ENCODE data around the gene SEMA4D.

The SEMA4D gene

DNA sequence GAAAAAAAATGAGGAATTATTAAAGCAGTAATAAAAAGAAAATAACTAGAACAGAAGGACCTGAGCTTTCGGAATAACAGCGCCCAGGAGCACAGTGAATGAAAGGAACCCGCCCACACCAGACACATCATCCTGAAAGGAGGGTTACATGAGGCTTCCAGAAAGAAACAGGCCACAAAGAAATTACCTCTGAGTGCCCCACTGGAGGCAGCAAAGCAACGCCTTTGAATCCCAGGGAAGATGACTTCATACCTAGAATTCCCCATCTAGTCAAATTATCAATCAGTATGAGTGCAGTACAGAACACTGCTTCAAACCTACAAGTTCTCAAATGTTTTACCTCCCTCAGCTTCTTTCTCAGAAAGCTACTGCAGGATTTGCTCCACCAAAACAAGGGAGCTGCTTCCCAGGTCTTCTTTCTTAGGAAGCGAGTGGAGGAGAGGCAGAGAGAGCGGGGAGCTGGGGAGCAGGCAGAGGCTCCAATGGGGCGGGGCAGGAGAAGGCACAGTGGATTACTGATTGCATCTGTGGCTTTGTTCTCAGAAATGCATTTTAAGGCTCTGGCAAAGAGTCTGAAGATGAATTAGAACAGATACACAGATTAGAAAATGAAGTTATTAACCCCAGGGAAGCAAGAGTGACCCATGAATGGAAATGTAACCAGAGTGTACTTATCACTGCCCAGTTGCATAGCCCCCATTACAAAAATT, 87.1 kb downstream of the SEMA4D start:
- DNase-seq (ENCODE audit: low read depth) = no peak

DNA sequence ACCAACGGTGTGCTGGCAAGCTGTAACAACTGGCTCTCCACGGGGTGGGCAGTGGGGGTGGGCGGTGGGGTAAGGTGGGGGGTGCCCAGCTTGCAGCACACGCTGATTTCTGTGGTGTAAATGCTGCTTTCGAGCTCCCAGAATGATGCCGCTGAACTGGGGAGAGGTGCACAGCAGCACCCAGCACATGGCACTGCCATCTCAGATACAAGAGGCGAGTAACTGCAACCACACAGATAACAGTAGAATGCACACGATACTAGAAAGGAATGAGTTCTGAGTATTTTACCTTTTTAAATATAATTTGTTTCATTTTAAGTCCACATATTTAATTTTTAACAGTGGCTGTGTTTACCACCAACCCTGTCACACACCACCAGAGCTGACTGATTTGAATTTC, 87.9 kb downstream of the SEMA4D start:
- no peak for DNase-seq (ENCODE audit: low read depth)

DNA sequence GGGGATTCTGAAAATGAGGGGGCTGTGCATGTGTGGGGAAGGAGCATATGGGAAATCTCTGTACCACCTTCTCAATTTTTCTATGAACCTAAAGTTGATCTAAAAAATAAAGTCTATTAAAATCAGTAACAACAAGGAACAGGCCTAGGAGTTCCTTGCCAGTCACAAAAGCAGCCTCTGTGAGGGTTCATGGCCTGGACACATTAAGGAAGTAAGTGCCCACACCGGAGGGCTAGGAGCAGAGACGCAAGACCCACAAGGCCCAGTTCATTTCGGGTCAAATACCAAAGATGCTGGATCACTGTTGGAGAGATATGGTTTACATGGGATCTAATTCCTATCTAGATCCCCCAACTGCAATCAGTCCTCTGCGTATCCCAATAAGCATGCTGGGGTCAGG, 88.4 kb downstream of the SEMA4D start:
- DNase-seq (ENCODE audit: low read depth) = no peak

DNA sequence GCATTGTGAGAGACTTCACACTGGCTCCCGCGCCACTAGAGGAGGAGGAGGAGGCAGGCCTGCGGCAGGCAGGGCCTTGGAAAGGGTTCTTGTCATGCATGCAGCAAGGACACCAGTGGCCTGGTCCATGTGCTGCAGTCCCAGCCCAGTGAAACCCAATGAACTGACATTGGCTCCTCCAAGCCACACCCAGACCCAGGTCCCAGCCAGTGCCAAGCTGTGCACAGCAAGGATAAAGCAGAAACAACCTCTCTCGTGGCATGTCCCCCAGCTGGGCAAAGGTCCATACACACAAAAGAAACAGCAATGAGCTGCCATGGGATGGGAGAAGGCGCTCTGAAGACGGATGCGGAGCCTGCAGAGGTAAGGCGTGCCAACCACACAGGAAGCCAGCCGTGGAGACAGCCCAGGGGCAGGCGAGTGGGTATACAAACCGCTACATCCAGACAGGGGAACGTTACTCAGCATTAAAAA, 89.2 kb downstream of the SEMA4D start:
- no peak for DNase-seq (ENCODE audit: low read depth)

DNA sequence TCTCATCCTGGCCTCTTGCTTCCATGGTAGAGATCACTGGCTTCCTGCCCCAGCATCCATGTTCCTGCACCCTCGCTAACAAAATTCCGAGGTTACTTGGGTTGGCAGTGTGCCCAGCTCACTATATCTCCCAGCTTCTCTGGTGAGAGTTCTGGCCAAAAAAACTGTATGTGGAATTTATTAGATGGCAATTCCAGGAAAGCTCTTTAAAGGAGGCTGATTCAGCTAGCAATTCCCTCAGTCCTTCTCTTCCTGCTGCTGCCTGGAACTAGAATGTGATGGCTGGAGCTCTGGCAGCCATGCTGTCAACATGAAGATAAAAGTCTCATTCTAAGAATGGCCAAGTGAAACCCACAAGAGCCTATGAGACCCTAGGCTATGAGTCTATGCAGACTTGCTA, 90.8 kb downstream of the SEMA4D start:
- no peak for DNase-seq (ENCODE audit: low read depth)

DNA sequence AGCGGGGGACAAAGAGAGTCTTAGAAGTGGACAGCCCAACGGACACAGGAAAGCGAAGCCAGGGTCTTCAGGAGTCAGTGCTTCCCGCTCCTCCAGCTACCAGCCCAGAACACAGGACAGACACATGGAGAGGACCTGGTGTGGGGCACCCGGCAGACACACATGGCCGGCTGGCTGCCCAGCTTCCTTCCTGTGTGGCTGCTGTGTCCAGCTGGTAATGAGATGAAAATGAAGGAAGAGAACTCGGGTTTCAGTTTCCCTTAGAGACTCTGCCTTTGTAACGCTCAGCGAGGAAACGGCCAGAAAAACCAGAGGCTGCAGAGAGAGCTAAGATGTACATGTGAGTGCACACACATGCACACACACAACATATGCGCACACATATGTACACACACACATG, 92.1 kb downstream of the SEMA4D start:
- DNase-seq (ENCODE audit: low read depth) = no peak

DNA sequence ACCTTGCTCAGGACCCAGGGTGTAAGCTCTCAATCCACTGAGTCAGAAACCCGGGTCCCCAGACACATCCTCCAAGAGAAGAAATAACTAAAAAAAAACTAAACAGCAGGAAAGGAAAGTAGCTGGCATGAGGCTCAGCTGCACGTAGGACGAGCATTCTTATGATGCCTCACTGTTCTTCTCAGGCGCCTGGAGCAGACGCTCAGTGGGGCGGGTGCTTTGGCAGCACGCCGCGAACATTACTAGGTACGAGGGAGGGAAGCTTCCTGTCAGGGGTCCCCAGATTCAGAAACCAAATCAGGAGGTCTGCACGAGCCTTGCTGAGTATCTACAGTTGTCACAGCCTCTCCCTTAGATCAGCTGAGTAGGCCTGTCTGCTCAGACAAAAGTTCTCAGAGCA, 93.8 kb downstream of the SEMA4D start:
- DNase-seq (ENCODE audit: low read depth) = no peak

DNA sequence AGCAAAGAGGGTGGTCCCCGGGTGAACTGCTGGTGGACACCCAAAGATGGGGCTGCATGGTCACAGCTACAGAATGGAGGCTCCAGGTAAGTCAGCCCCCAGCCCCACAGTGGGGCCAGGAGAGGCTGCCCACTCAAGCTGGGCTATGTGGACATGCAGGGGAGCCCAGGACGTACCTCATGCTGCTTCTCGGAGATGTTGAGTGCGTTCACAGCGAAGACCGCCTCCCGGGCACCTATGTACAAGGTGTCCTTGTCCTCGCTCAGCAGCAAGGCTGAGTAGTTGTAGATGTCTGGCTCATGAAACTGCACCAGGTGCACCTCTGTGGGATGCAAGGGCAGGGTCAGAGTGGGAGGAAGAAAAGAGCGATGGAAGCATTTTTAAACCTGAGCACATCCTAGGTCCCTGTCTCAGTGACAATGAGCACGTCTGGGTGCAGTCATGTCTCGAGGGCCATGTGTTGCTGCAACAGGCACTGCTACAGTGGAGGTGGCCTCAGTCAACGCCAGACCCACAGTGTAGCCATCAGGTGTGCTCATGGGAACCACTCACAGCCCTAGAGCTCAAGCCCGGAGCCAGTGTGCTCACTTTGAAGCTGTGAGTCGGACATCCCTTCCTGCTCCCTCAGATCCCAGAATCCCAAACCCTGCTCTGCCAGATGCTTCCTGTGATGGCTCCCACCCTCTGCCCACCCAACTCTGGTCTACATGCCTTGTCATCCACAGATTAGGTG, 95.1 kb downstream of the SEMA4D start:
- no peak for DNase-seq (ENCODE audit: low read depth)

DNA sequence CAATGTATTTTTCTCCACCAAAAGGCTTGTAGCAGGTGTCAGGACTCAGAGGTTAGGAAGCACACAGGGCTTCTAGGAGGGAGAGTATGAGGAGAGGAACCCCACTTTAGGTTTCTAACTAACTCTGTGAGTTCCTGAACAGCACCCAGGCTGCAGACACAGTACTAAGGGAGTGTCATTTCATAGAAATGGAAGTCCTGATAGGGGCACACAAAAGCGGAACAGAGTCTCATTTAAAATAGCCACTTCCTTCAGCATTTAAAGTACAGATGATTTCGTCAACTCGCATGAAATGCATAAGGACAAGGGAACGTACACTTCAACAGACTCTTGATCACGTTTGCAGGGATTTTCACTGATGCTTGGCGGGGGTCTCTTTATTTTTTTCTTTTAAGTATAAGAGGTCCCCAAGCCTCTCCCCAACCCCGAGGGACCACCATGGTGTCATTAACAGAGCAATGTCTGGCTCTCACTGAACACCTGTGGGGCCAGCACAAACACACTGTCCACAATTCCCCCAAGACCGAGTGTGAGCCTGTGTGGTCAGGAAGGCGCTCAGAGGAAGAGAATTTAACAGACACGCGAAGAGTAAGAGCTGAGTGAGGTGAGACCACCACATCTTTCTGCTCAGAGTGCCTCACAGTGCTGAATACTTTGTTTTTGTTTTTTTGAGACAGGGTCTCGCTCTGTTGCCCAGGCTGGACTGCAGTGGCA, 97.4 kb downstream of the SEMA4D start:
- DNase-seq (ENCODE audit: low read depth) = no peak

DNA sequence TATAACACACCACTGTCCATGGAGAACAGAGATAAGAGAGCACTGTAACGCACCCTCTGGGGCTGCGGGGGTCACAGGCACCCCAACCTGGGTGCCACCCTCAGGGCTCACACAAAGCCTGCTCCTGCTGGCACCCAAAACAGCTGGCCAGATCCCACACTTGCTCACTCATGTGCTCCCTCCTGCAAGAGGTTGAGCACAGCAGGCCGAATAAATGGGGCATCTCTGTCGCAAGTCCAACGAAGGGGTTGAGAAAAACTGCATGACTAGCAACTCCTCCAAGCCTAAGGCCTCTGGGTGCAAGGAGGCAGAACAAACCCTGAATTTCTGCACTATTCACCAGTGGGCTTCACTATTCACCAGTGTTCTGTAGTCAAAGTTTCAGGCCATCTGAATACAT, 99.3 kb downstream of the SEMA4D start:
- no peak for DNase-seq (ENCODE audit: low read depth)

DNA sequence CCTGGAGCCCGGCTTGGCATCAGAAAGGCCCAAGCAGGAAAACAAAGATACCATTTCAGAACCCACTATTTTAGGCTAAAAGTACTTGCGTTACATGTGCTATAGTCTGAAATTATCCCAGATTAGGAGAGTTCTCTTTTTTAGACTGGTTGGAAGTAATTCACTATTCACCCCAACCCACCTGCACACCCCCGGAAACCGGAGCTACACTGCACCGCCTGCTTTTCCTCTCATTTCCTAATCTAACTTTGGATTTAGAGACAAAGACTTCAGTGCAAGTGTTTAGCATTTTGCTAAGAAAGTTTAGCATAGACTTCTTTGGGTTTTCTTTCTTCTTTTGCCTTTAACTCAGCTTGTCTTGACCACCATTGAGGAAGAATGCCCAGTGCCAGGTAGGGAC, 100.4 kb downstream of the SEMA4D start:
- DNase-seq (ENCODE audit: low read depth) = no peak

DNA sequence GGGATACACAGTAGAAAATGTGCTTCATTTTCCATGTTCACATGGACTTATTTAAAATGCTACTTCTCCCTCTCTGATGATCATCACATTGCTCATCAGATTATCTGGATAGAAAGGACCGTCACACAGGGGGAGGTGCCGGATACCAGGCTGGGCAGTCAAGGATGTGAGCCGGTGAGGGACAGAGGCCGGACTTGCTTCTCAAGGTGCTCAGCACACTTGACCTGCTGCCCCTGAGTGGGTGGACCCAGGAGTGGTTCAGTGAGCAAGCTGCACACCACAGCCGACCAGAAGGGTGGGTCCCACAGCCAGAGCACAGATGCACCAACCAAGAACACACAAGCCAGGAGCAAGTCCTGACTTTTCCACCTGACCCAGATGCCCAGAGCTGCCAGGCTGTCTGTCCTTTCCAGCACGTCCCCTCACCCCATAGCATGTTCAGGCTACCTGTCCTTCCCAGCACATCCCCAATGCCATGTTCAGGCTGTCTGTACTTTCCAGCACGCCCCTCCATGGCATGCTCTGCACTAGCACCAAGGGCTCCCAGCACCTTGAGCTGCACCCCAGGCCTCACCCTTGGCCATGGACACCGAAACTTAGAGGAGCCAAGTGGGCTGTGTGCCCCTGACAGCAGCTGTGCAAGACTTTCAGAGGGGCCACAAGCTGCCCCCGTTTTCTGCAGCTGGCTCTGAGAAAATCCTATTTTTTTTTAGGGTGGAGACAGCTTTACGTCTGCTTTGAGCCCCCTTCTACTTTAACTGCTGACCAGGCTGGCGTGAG, 101.8 kb downstream of the SEMA4D start:
- no peak for DNase-seq (ENCODE audit: low read depth)

DNA sequence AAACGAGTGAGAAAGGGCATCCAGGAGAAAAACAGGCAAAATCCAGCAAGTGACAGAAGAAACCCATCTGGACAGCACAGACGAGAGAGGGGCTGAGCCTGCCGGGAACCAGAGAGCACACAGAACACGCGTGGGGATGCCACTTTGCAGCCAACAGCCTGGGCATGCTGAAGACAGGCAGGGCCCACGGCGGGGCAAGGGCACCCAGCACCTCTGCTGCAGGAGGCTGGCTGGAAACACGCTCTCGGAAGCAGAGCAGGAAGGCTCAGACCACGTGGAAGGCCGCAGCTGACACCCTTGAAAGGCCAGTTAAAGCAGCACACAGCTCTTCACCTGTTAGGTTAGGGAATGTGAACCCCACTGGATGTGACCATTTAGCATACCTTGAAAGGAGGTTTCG, 103.5 kb downstream of the SEMA4D start:
- DNase-seq (ENCODE audit: low read depth) = no peak

DNA sequence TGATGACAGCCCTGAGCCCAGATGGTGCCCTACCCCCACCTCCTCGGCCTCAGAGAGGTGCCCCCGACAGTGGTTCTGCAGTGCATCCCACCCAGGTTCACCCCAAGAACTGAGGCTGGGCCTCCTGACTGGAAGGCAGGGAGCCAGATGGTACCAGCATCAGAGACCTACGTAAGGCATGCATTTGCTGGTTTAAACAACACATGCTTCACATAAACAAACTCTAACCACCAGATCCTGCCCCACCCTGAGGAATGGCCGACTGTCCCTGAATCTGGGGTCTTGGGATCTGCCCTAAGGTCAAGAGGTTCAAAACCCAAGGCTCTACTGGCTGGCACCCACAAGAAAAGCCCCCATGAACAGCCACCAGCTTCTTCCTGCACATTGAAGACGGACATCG, 106.3 kb downstream of the SEMA4D start:
- no peak for DNase-seq (ENCODE audit: low read depth)

DNA sequence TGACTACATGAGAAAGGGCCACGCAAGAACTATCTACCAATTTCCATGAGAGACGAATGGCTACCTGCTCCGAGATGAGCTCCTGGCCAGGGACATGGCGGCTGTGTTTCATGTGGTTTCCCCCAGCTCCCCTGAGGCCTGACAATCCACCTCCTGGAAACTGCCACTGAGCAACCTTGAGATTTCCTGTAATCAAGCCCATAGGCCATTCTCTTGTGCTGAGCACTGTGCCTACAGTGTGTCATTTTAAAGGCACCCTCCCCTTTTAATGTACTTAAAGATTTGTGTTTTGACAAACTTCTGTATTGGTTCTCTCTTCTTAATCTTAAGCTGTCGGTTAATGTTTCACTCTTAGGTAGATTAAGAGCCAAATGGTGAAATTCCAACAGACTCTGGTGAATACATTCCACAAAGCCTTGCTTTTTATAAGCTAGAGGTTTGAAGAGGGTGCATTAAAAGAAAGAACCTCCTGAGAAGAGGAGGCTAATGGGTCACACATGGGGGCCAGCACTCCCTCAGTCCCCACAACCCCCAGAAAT, 107.3 kb downstream of the SEMA4D start:
- DNase-seq (ENCODE audit: low read depth) = no peak

DNA sequence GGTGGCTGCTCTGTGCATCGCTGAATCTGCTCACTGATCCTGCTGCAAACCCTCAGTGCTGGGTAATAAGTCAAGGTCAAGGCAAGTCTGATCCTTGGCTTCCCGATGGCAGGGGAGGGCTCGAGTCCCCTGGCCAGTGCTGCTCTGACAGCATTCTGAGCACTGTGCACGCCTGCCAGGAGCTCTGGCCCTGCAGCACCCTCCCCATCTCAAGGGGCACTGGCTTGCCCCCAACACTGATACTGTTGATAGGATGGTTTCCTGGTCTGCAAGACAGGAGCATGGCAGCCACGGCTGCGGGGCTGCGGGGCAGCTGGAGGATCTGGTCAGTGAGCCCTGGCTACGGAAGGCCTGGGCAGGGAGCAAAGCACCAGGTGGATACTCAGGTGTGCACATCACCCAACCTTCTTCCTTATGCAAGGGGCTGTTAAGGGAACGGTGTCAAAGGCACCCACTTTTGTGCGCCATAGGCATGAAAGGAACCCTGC, 107.8 kb downstream of the SEMA4D start:
- DNase-seq (ENCODE audit: low read depth) = no peak

DNA sequence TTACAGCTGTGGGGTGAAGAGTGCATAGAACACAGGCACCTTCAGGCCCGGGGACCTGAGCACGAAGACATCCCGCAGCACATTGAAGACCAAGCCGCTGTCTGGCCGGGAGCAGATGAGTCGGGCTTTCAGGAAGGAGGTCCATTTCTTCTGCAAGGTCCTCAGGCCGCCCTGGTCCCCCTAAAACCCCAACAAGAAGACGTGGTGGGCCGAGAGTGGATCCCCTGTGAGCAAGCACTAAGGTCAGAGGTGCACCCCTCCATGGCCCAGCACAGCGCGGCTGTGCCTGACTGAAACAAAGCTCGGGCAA, 109.1 kb downstream of the SEMA4D start:
- DNase-seq (ENCODE audit: low read depth) = no peak

DNA sequence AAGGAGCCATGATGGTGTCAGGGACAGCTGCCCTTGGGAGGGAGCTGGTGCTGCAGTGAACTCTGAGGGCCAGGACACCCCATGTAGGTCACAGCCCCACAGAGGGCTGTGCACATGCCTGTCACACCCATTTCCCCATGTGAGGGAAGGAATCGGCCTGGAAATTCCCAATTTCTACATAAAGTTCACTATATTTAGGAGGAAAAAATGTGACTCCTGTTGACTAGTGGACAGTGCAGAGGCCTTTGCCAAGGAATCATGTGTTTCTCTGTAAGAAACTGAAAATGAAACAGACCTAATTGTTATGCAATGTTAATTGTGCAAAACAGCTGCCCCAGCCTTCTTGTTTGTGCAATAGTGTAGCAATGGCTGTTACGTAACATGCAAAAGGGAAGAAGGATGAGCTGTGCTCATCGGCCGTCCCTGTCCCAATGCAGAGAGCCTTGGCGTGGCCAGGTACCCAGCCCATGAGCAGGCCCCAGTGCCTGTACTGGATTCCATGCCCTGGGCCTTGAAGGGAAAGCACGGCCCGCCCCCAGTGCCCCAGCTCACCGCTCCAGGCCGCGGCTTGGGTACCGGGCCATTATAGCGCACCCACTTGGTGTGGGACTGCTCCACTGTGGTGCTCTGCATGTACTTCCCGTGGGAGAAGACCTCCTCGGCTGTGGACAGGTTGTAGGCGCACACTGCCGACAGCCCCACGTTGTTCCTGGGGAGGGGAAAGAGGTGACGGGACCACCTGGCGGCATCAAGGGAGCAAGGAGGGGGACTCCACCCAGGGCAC, 109.6 kb downstream of the SEMA4D start:
- peak; percentile 70 for DNase-seq (ENCODE audit: low read depth)

DNA sequence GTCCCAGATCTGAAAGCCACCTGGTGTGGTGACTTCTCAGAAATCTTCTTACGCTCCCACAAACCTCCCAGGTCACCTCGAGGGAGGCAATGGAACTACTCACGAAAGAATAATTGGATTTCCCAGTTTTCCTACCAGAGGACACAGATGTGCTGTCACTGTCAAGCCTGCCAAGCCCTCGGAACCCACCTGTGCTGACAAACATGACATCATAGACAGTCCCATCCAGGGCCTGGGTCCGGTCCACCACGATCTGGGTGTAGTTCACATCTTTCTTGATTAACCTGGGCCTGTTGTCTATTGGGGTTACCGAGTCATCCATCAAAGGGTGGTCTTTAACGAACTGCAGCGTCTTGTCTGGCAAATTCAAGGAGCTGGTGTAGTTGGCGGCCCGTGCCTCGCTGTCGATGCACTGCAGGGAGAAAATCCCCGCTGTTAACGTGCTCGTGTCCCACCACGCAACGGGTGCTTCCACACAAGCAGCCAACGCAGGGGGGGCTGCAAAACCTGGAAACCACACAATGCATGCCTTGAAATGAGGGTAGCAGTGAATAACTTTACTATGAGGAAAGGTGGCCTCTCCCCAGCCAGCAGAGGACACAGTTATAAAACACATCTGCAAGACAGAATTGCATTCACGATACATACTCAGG, 110.6 kb downstream of the SEMA4D start:
- DNase-seq (ENCODE audit: low read depth) = no peak

DNA sequence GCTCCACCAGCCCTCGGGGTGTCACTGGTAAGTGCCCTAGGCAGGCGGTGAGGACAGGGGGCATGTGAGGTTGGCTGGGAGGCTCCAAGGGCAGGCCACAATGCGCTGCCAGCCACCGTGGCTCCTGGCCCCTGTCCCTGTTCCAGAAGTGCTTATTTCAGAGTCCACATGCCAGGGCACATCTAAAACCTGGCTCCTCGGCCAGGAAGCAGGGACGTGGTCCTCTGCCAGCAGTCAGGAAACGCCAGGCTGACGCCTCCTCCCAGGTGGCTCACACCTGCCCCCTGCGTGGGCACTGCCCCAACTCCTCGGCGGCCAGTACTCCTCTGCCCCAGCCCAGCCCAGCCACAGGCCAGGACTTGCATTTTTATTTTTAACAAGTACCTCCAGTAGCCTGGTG, 111.1 kb downstream of the SEMA4D start:
- no peak for DNase-seq (ENCODE audit: low read depth)

DNA sequence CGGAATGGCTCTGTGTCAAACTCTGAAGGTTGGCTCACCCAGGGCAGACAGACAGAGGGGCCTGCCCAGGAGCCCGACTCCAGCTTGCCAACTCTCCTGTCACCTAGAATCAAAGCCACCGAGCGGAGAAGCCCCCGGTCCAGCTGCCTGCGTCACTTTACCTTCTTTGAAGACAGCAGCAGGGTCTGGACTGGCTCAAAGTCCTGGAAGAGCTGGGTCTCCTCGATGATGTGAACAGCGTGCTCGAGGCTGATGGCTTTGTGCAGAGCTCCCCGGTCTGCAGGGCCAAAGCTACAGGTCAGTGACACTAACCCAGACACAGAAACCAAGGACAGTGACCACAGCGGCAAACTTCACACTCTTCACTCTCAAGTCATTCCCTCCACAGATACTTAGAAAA, 111.7 kb downstream of the SEMA4D start:
- DNase-seq (ENCODE audit: low read depth) = no peak
